ENCODE data around the gene BMERB1. TPM values are rescaled to one million over a fixed set of nuclear protein-coding genes. Genes with fewer than 3 reads are reported as not detected.
"Not testable (repeated sequence)": the region's sequence is repeated elsewhere in the genome, so short reads cannot be mapped to it uniquely, and the experiment has no call there.

BMERB1 gene
- total and polyA plus RNA-seq, 7 donors: 26.6 to 133 (median 41.3) TPM

DNA sequence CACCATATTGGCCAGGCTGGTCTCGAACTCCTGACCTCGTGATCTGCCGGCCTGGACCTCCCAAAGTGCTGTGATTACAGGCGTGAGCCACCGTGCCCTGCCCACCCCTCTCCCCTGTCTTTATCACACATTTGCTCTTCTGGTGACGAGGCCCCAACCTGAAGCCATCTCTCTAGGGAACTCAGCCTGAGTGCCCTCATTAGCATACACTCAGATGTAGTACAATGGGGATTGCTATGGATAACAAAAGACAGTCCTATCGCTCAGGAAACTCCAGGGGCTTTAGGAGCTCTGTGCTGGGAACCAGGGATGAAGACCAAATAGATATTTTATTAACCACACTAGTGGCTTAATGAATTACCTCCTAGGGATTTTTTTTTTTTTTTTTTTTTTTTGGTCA is 107.9 kb downstream of the BMERB1 start:
- Histone ChIP-seq H3K9me3 (no peaks in the 10 kb centered on the region), H3K27ac (no peak overlapping the region), H3K27me3 (ENCODE audit: insufficient read depth in 3 of 3, low read length in 2 of 3) (no peaks in the 10 kb centered on the region), H3K4me1 (no peaks in the 10 kb centered on the region), H3K4me3 (no peak overlapping the region), H3K36me3 (ENCODE audit: insufficient read depth in 1 of 2, low read depth in 1 of 2) (no peaks in the 10 kb centered on the region)
- 92 to 95% (median 94%) methylated on average over 7 of the region's 7 CpGs for WGBS, 3 donors
- intact Hi-C loops (cut with DNase I): no loop called here
- DNase-seq (no peak), ATAC-seq (no peak)
- TF ChIP-seq, protein P1, sequence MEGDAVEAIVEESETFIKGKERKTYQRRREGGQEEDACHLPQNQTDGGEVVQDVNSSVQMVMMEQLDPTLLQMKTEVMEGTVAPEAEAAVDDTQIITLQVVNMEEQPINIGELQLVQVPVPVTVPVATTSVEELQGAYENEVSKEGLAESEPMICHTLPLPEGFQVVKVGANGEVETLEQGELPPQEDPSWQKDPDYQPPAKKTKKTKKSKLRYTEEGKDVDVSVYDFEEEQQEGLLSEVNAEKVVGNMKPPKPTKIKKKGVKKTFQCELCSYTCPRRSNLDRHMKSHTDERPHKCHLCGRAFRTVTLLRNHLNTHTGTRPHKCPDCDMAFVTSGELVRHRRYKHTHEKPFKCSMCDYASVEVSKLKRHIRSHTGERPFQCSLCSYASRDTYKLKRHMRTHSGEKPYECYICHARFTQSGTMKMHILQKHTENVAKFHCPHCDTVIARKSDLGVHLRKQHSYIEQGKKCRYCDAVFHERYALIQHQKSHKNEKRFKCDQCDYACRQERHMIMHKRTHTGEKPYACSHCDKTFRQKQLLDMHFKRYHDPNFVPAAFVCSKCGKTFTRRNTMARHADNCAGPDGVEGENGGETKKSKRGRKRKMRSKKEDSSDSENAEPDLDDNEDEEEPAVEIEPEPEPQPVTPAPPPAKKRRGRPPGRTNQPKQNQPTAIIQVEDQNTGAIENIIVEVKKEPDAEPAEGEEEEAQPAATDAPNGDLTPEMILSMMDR (IDR thresholded peaks at IDR 0.05): no peak

DNA sequence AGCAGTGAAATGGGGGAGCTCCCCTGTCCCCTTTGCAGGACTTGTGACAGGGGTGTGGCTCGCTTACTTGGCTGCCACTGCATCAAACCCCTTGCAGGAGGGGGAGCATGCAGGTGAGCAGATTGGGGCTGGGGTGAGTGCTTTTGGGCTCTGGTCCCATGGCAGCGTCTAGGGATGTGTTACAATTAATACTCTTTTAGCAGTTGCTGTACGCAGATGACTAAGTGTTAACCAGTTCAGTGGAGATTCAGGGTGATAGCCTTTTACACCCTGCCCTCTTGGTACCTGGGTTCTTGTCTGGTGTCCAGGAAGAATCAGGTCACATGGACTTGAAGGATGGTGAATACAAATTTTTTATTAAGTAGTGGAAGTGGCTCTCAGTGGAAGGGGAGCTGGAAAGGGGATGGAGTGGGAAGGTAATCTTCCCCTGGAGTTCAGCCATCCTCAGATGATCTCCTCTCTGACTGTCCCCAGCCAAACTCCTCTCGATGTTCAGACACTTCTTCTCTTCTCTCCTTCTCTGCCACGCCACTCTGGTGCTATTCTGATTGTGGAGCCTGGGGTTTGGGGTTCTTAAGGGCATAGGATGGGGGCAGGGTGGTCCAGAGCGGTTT is 108.5 kb downstream of the BMERB1 start:
- no peak overlapping the region for H3K4me3 ChIP-seq
- H3K27ac ChIP-seq: no peak overlapping the region
- no peaks in the 10 kb centered on the region for H3K27me3 ChIP-seq (ENCODE audit: insufficient read depth in 3 of 3, low read length in 2 of 3)
- H3K4me1 ChIP-seq: no peaks in the 10 kb centered on the region
- H3K9me3 ChIP-seq: no peaks in the 10 kb centered on the region
- 97 to 99% (median 98%) methylated on average over 6 of the region's 6 CpGs for WGBS, 3 donors
- intact Hi-C loops (cut with DNase I): no loop called here
- no peak for DNase-seq
- H3K36me3 ChIP-seq (ENCODE audit: insufficient read depth in 1 of 2, low read depth in 1 of 2): no peaks in the 10 kb centered on the region
- no peak for ATAC-seq
- TF ChIP-seq, protein P1 (IDR thresholded peaks at IDR 0.05): no peak

DNA sequence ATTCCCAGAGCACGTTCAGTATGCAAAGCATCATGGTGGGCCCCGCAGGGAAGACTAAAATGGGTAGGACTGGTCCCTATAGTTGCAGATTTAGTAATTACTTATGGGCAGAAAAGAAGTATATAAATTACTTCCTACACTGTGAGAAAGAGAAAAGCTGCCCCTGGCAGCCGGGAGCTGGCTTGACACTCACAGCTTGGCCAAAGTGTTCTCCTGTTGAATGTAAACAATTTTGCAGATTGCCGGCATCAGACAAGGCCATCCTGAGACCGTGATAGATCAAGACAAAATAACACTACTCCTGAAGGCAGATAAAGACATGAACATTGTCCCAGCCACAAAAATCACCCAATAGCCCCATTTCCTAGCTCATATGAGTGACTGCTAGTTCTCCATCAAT is 110.0 kb downstream of the BMERB1 start:
- Histone ChIP-seq H3K4me1 (no peaks in the 10 kb centered on the region), H3K36me3 (ENCODE audit: insufficient read depth in 1 of 2, low read depth in 1 of 2) (no peaks in the 10 kb centered on the region), H3K27ac (no peak overlapping the region), H3K27me3 (ENCODE audit: insufficient read depth in 3 of 3, low read length in 2 of 3) (no peaks in the 10 kb centered on the region), H3K9me3 (no peaks in the 10 kb centered on the region), H3K4me3 (no peak overlapping the region)
- 81 to 91% (median 86%) methylated on average over 5 of the region's 5 CpGs for WGBS, 3 donors
- intact Hi-C loops (cut with DNase I): no loop called here
- TF ChIP-seq, protein P1 (IDR thresholded peaks at IDR 0.05): no peak
- ATAC-seq: no peak
- no peak for DNase-seq

DNA sequence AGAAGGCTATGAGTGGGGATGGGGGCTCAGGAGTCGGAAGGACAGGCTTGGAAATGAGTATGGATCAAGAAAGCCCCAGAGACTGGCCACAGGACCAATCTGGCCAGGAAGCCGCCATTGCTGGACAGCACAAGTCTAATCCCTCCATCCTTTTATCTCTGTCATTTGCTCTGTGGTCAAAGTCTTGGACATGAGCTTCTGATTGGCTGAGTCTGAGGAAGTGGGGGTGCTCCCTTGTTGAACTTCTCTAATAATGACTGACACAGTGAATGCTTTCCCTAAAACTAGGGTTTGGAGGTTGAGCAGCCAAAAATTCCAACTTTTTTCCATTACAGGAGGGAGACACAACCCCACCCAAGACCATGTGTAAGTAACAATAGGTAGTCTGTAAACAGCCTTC is 111.2 kb downstream of the BMERB1 start:
- intact Hi-C loops (cut with DNase I): loop anchor here in 1 of 2 donors (5.0 kb wide), 1 partner anchor 58 kb away; no protein-coding TSS in a partner anchor
- no peak for ATAC-seq

DNA sequence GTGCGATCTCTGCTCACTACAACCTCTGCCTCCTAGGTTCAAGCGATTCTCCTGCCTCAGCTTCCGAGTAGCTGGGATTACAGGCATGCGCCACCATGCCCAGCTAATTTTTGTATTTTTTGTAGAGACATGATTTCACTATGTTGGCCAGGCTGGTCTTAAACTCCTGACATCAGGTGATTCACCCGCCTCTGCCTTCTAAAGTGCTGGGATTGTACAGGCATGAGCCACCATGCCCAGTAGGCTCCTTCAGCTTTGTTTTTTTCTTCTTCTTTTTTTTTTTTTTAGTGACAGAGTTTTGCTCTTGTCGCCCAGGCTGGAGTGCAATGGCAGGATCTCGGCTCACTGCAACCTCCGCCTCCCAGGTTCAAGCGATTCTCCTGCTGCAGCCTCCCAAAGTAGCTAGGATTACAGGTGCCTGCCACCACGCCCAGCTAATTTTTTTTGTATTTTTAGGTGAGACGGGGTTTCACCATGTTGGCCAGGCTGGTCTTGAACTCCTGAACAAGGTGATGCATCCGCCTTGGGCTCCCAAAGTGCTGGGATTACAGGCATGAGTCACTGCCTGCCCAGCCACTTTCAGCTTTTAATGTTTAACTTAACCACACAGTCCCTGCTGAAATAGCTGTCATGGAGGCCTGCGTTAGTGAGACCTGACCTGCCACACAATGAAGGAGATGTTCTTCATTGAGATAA is 112.8 kb downstream of the BMERB1 start:
- 96 to 97% (median 97%) methylated on average over 13 of the region's 13 CpGs for WGBS, 3 donors
- intact Hi-C loops (cut with DNase I): loop anchor here in 1 of 2 donors (5.0 kb wide), 1 partner anchor 60 kb away; no protein-coding TSS in a partner anchor
- not testable (repeated sequence) for H3K27ac ChIP-seq; H3K4me3 ChIP-seq; H3K36me3 ChIP-seq (ENCODE audit: insufficient read depth in 1 of 2, low read depth in 1 of 2); DNase-seq; H3K9me3 ChIP-seq; H3K4me1 ChIP-seq; H3K27me3 ChIP-seq (ENCODE audit: insufficient read depth in 3 of 3, low read length in 2 of 3); ATAC-seq

More for the DNA sequence above, 111.2 kb downstream of the BMERB1 start:
- Histone ChIP-seq H3K27ac (no peak overlapping the region), H3K27me3 (ENCODE audit: insufficient read depth in 3 of 3, low read length in 2 of 3) (no peaks in the 10 kb centered on the region), H3K36me3 (ENCODE audit: insufficient read depth in 1 of 2, low read depth in 1 of 2) (no peaks in the 10 kb centered on the region), H3K4me3 (no peak overlapping the region), H3K9me3 (no peaks in the 10 kb centered on the region), H3K4me1 (no peaks in the 10 kb centered on the region)
- no peak for DNase-seq
- TF ChIP-seq, protein P1 (IDR thresholded peaks at IDR 0.05): no peak
- WGBS, 3 donors: 98 to 100% (median 100%) methylated on average over 2 of the region's 2 CpGs
